GM23338 (cell line): ENCODE data around the gene C2CD2L. TPM values are rescaled to one million over a fixed set of nuclear protein-coding genes. Genes with fewer than 3 reads are reported as not detected.

ENCODE experiments used
- ATAC-seq: fragments of 200-7000 bp; cut with Tn5 transposase; 3 replicates; pipeline ENCODE4 v1.9.1; 2020
- DNase-seq: peaks from one replicate; pipeline ENCODE4 v3.0.0-alpha.2; 2015; ENCODE audit warnings: low spot score
- H2AFZ ChIP-seq: fragments of 200-600 bp; sonication (generic); 2 replicates; pipeline ENCODE4 v1.8.0; 2016; ENCODE audit warnings: antibody characterized with exemption, mild to moderate bottlenecking, moderate library complexity
- H3F3A ChIP-seq: fragments of 200-600 bp; sonication (generic); replicated peaks from 2 replicates; pipeline ENCODE4 v1.8.0; 2017; ENCODE audit warnings: antibody characterized with exemption, mixed run types, low read depth
- H3K27ac ChIP-seq: fragments of 200-600 bp; sonication (generic); 2 replicates; pipeline ENCODE4 v1.6.1; 2016; ENCODE audit warnings: low read depth
- H3K27me3 ChIP-seq: fragments of 200-600 bp; sonication (generic); 2 replicates; pipeline ENCODE4 v1.8.0; 2016; ENCODE audit warnings: mild to moderate bottlenecking, mixed run types, moderate library complexity; ENCODE audit not compliant: insufficient read depth
- H3K36me3 ChIP-seq: fragments of 200-600 bp; sonication (generic); 2 replicates; pipeline ENCODE4 v1.8.0; 2016; ENCODE audit warnings: mild to moderate bottlenecking; ENCODE audit not compliant: insufficient read depth
- H3K4me1 ChIP-seq: fragments of 200-600 bp; sonication (generic); 2 replicates; pipeline ENCODE4 v1.8.0; 2016; ENCODE audit warnings: mild to moderate bottlenecking, moderate library complexity; ENCODE audit not compliant: insufficient read depth
- H3K4me2 ChIP-seq: fragments of 200-600 bp; sonication (generic); 2 replicates; pipeline ENCODE4 v1.7.1; 2017; ENCODE audit warnings: mixed run types
- H3K4me3 ChIP-seq: fragments of 200-600 bp; sonication (generic); 2 replicates; pipeline ENCODE4 v1.6.1; 2016; ENCODE audit warnings: mixed run types
- H3K79me2 ChIP-seq: fragments of 200-600 bp; sonication (generic); replicated peaks from 2 replicates; pipeline ENCODE4 v1.8.0; 2017; ENCODE audit warnings: mild to moderate bottlenecking; ENCODE audit not compliant: insufficient read depth
- H3K9me2 ChIP-seq: fragments of 200-600 bp; sonication (generic); 2 replicates; pipeline ENCODE4 v1.8.0; 2017; ENCODE audit not compliant: insufficient read depth
- H4K20me1 ChIP-seq: fragments of 200-600 bp; sonication (generic); replicated peaks from 2 replicates; pipeline ENCODE4 v1.8.0; 2017; ENCODE audit warnings: mild to moderate bottlenecking; ENCODE audit not compliant: insufficient read depth
- H3K27ac Mint-ChIP-seq: 2 replicates; pipeline ENCODE4 v1.8.0; 2020; ENCODE audit warnings: inconsistent platforms, mild to moderate bottlenecking, moderate library complexity, mixed read lengths
- H3K27me3 Mint-ChIP-seq: 3 replicates; pipeline ENCODE4 v1.8.0; 2022; ENCODE audit warnings: low read depth, mild to moderate bottlenecking, moderate library complexity, mixed read lengths, inconsistent platforms; ENCODE audit not compliant: insufficient read depth, poor library complexity
- H3K36me3 Mint-ChIP-seq: 3 replicates; pipeline ENCODE4 v1.8.0; 2021; ENCODE audit warnings: low read depth, mild to moderate bottlenecking, inconsistent platforms, moderate library complexity, mixed read lengths
- H3K4me1 Mint-ChIP-seq: 3 replicates; pipeline ENCODE4 v1.8.0; 2020; ENCODE audit warnings: mild to moderate bottlenecking, inconsistent platforms, mixed read lengths
- H3K4me3 Mint-ChIP-seq: 3 replicates; pipeline ENCODE4 v1.8.0; 2021; ENCODE audit warnings: moderate library complexity, mild to moderate bottlenecking, inconsistent platforms, mixed read lengths
- H3K9me3 Mint-ChIP-seq: 3 replicates; pipeline ENCODE4 v1.8.0; 2020; ENCODE audit warnings: moderate library complexity, mild to moderate bottlenecking, inconsistent platforms, mixed read lengths
- CREB1 ChIP-seq: fragments of 250-450 bp; sonication (Bioruptor Pico); IDR thresholded peaks from 2 replicates; pipeline ENCODE4 v1.5.0; 2020; ENCODE audit warnings: low read depth, mild to moderate bottlenecking, moderate library complexity
- CTCF ChIP-seq, 2 experiments: fragments of 200-600 bp in 1 of 2; sonication (generic) in 1 of 2; conservative IDR thresholded peaks; 2 replicates each; pipeline versions ENCODE4 v1.5.1 to v1.6.1; 2016 to 2017; ENCODE audit warnings: antibody characterized with exemption in 2 of 2, low read depth in 2 of 2, mild to moderate bottlenecking in 2 of 2, moderate library complexity in 1 of 2
- ETS1 ChIP-seq: IDR thresholded peaks from 2 replicates; pipeline ENCODE4 v1.6.1; 2016; ENCODE audit warnings: antibody characterized with exemption
- EZH2 ChIP-seq: fragments of 200-600 bp; sonication (generic); IDR thresholded peaks from one replicate; pipeline ENCODE4 v1.8.0; 2017; ENCODE audit warnings: antibody characterized with exemption, mild to moderate bottlenecking, low read depth; ENCODE audit not compliant: unreplicated experiment
- EZH2phosphoT487 ChIP-seq: fragments of 200-600 bp; sonication (generic); IDR thresholded peaks from one replicate; pipeline ENCODE4 v1.8.1; 2018; ENCODE audit warnings: antibody characterized with exemption; ENCODE audit not compliant: unreplicated experiment
- JUNB ChIP-seq: IDR thresholded peaks from one replicate; pipeline ENCODE4 v1.6.1; 2016; ENCODE audit warnings: antibody characterized with exemption; ENCODE audit not compliant: unreplicated experiment
- NANOG ChIP-seq: IDR thresholded peaks from 2 replicates; pipeline ENCODE4 v1.6.1; 2016; ENCODE audit warnings: antibody characterized with exemption, borderline replicate concordance
- POLR2AphosphoS5 ChIP-seq: IDR thresholded peaks from 2 replicates; pipeline ENCODE4 v1.6.1; 2016; ENCODE audit warnings: antibody characterized with exemption, low read depth
- REST ChIP-seq: IDR thresholded peaks from one replicate; pipeline ENCODE4 v1.6.1; 2018; ENCODE audit warnings: antibody characterized with exemption; ENCODE audit not compliant: unreplicated experiment
- STAT1 ChIP-seq: IDR thresholded peaks from one replicate; pipeline ENCODE4 v1.6.1; 2016; ENCODE audit warnings: antibody characterized with exemption; ENCODE audit not compliant: unreplicated experiment
- ZNF114 ChIP-seq: fragments of 250-450 bp; sonication (Bioruptor Pico); IDR thresholded peaks from 2 replicates; pipeline ENCODE4 v1.5.0; 2020; ENCODE audit warnings: mild to moderate bottlenecking, moderate library complexity
- ZNF331 ChIP-seq: fragments of 250-450 bp; sonication (Bioruptor Pico); IDR thresholded peaks from 2 replicates; pipeline ENCODE4 v1.5.0; 2020; ENCODE audit warnings: low read depth, mild to moderate bottlenecking, moderate library complexity
- ZNF462 ChIP-seq: fragments of 250-450 bp; sonication (Bioruptor Pico); IDR thresholded peaks from 2 replicates; pipeline ENCODE4 v1.5.0; 2020; ENCODE audit warnings: mild to moderate bottlenecking, moderate library complexity
- polyA plus RNA-seq: library from polyadenylated mRNA; unstranded; fragments of >200 nt; fragmentation: Nextera tagmentation; extraction: Ambion mirVana; gene quantifications from 2 replicates; pipeline ENCODE4 v1.2.1, GENCODE V29; 2016
- total RNA-seq: library from RNA; depleted of rRNA; stranded (reverse); fragments of >200 nt; shearing (Covaris generic); gene quantifications from 2 replicates; pipeline ENCODE4 v1.2.3, GENCODE V29; 2014

Gene C2CD2L
- total and polyA plus RNA-seq, 2 experiments from 2014 or later, result 1.4 to 4.4 TPM

GRCh38 chr11:119121811-119122124 lies 14.6 kb downstream of the C2CD2L start:
- ATAC-seq (no peak), DNase-seq (no peak)
- peaks cover 12% of the 10 kb centered on the region for H3K36me3 Mint-ChIP-seq
- H3K27ac Mint-ChIP-seq, result peak overlapping the region; percentile 72
- Histone ChIP-seq H3K27me3 (no peaks in the 10 kb centered on the region), H3K79me2 (peaks cover 31% of the 10 kb centered on the region), H3F3A (peaks cover 14% of the 10 kb centered on the region; the same call in 1 of the 2 replicates), H3K27ac (peak overlapping the region; percentile 92), H2AFZ (peak overlapping the region; percentile 99), H3K4me1 (peaks cover 13% of the 10 kb centered on the region; the same call in 1 of the 2 replicates), H3K9me2 (no peaks in the 10 kb centered on the region), H3K4me3 (peak overlapping the region; percentile 100), H4K20me1 (peaks cover 14% of the 10 kb centered on the region; the same call in 1 of the 2 replicates), H3K36me3 (no peaks in the 10 kb centered on the region), H3K4me2 (peak overlapping the region; percentile 100)
- H3K4me1 Mint-ChIP-seq, result peaks cover 20% of the 10 kb centered on the region
- no peaks in the 10 kb centered on the region for H3K9me3 Mint-ChIP-seq
- H3K27me3 Mint-ChIP-seq, result peaks cover 15% of the 10 kb centered on the region
- TF ChIP-seq POLR2AphosphoS5 (no peak), EZH2 (no peak), JUNB (no peak), ZNF462 (CRISPR knock-in tag) (no peak), STAT1 (no peak), NANOG (no peak), ZNF114 (CRISPR knock-in tag) (no peak), REST (no peak), EZH2phosphoT487 (no peak), ETS1 (no peak), CTCF (conservative IDR thresholded peaks at IDR 0.05; ENCODE audit: low read depth in 2 of 2) (no peak), CREB1 (CRISPR knock-in tag) (no peak), ZNF331 (CRISPR knock-in tag) (no peak)
- peak overlapping the region; percentile 94 for H3K4me3 Mint-ChIP-seq
